ENCODE results near the gene SOX6. TPM values are rescaled to one million over a fixed set of nuclear protein-coding genes. Genes with fewer than 3 reads are reported as not detected.
A peak's percentile ranks its signal among the peaks of the same experiment; 100 is the strongest.
"Not testable (repeated sequence)": the region's sequence is repeated elsewhere in the genome, so short reads cannot be mapped to it uniquely, and the experiment has no call there.

The SOX6 gene
- total RNA-seq, 2 donors from 2014 or later = 13.6 to 19.8 TPM

DNA sequence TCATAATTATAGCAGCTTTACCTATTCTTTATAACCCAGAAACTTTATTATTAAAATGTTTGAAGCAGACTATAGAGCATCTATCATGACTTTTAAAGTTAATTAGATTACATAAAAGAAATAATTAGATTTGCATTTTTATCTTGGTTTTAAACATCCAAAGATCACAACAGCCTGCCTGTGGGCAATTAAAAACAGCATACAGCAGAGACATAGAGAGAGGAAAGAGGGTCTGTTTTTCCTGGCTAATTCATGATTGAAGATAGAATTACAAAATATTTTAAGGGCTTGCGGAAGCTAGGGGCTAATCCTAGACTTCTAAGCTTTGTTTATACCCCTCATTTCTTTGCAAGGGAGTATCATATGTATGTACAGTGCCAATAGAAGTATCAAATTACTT lies 178.1 kb downstream of the SOX6 start:
- intact Hi-C loops (cut with DNase I) = no loop called here

DNA sequence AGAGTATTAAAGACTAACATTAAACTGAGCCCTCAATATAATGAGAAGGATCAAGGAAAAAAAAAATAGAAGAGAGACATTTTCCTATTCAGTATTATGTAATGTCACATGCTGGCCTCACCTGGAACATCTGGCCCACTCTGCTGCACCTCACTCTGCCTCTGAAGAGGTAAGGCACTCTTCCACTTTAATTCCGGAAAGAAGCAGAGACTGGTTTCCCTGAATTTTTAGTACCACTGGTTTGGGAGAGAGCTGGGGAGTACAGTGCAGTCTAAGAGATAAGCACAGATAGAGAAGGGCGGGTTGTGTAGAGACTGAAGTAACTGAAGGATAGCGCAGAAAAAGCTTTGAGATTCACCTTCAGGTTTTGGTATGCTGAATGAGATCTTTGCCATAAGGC lies 178.7 kb downstream of the SOX6 start:
- intact Hi-C loops (cut with DNase I) = no loop called here
- DNase-seq (no peak), ATAC-seq (peak in 1 of 2 donors; percentile 24)

More for the DNA sequence above, 178.1 kb downstream of the SOX6 start:
- ATAC-seq (no peak), DNase-seq (no peak)

DNA sequence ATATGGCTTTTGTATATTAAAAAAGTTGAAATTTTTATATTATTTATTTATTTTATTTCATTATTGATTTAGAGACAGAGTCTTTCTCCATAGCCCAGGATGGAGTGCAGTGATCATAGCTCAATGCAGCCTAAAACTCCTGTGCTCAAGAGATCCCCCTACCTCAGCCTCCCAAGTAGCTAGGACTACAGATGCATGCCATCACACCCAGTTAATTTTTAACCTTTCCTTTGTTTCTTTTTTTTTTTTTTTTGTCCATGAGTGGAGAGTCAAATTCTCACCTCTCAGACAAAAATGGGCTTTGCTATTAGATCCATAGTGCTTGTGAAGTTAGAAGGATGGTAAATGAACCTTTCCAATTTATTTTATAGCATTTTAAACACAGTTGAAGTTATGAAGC lies 182.5 kb downstream of the SOX6 start:
- intact Hi-C loops (cut with DNase I) = no loop called here
- DNase-seq (no peak), ATAC-seq (no peak)

DNA sequence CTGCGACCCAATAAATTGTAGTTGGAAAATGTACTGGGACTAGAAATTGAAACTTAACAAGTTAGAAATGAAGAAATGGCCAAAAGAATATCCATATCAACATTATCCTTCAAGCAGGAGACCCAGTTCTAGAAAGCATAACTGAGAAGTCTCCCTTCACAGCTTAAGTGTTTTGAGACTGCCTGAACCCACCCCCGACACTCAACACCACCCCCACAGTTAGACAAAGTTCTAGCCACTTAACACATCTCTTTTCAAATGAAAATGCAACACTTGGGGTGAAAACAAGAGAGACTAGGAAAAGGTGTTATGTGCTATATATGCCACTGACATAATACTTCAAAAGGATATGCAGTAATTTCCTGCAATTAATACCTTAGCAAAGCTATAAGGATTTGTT lies 184.5 kb downstream of the SOX6 start:
- intact Hi-C loops (cut with DNase I) = no loop called here
- no peak for DNase-seq
- no peak for ATAC-seq

DNA sequence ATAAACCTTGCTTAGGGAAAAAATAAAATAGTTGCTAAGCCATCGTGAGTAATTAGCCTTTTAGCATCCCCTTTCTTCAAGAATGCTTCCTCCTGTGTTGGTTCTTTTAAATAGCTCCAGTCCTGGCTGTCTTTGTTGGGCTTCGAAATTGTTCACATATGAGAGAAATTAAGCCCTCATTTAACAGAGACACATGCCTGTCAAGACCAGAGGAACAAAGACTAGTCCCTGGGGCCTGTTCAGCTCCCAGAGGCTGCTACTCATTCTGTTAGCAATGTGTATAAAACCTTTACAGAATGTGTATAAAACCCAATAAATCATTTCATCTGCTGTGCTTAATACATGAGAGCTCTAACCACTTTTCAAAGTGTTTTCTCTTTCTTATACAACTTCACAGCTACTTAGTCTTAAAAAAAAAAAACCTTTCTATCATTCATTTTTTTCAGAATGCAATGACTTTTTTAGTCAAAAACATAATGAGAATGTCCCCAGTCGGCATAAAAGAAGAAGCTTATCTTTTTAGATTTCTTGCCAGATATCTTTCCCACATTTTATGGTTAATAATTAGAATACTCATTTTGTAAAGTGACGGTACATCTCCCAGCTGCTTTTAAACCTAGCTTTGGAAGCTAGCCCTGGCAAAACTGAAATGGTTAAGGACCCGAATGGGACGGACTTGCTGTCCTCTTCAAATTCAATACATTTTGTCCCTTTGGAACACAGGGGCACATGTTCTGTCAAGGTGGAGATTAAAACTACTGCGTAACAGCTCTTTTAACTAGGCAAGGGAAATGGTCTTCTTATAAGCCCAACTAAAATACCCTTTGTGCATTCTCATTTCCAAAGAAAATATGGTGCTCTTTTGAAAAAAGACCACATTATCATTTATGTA lies 186.1 kb downstream of the SOX6 start:
- intact Hi-C loops (cut with DNase I) = no loop called here
- DNase-seq (no peak), ATAC-seq (no peak)

DNA sequence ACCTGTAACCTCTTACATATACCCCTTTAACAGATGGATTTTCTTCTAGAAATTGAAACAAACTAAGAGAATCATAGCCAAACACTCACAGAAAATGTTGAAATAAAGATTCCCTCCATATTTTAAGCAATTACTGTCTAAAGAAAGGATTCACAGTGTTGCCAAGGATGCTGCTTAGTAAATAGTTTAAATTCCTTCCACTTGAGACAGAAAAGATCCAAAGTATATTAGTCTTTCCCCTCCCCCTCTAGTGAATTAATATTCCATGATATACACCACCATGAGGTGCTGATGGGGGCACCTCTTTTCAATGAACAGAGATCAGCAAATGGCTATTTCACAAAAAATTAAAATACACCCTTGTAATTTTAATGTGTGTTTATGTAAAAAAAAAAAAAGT lies 186.8 kb downstream of the SOX6 start:
- ATAC-seq (no peak), DNase-seq (no peak)
- intact Hi-C loops (cut with DNase I) = no loop called here

DNA sequence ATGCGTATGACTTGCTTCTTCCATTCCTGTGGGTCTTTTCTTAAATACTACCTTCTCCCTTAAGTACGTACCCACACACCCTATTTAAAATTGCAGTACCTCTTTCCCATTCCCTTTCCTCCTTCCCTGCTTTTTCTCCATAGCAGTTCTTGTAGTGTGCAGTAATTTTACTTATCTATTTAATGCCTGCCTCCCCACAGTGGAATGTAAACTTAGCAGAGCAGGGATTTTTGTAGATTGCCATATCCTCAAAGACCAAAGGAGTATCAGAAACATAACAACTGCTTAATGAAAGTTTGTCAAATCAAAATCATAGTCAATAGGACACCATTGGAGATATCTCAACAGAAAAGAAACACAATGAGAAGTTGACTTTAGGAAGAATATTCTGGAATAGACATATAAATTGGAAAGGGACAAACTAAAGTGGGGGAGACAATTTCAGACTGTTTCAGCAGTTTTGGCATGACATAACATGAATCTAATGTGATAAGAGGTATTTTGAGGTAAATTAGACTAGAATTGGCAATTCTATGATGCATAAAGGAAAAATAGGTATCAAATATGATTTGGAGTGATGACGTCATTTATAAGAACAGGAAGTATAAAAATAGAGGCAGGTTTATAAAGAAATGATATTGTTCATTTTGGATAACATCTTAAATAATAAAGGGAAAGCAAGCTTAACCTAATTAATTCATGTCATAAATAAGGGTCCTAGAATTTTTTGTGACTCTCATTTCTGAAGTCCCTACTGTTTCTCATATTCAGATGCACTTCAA lies 188.4 kb downstream of the SOX6 start:
- intact Hi-C loops (cut with DNase I) = no loop called here
- ATAC-seq (no peak), DNase-seq (no peak)

DNA sequence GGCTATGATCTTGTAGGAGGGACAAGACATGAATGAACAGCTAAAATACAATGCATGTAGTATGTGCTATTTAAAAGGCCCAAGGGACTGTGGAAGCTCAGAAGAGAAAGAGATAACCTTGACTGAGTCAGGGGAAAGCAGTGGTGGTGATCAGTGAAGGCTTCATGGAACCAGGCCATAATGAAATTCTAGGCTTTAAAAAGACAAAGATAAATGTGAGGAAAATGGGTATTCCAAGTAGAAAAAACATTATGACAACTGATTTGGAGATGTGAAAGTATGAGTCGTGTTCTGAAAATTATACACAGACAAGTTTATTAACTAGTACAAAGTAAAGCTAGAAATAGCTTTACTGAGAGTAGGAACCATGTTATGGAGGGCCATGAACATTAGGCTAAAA lies 189.8 kb downstream of the SOX6 start:
- ATAC-seq (no peak), DNase-seq (no peak)
- intact Hi-C loops (cut with DNase I) = no loop called here

DNA sequence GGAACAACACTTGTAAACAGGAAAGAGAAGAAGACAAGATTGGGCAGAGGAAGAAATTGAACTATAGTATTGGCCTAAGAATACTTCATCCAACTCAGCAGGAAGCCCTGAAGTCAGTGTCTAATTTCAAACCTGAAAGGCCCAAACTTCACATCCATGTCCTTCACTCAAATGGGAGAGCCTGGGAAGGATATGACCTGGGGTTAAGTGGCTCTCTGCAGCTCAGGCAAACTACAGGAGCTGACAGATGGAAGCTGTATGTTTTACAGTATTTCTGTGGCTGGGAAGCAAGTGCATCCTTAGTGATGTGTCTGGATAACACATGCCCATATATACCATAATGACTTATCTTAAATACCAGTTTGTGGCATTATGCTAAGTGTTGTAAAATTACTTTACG lies 196.2 kb downstream of the SOX6 start:
- ATAC-seq = no peak
- no peak for DNase-seq
- intact Hi-C loops (cut with DNase I) = no loop called here

DNA sequence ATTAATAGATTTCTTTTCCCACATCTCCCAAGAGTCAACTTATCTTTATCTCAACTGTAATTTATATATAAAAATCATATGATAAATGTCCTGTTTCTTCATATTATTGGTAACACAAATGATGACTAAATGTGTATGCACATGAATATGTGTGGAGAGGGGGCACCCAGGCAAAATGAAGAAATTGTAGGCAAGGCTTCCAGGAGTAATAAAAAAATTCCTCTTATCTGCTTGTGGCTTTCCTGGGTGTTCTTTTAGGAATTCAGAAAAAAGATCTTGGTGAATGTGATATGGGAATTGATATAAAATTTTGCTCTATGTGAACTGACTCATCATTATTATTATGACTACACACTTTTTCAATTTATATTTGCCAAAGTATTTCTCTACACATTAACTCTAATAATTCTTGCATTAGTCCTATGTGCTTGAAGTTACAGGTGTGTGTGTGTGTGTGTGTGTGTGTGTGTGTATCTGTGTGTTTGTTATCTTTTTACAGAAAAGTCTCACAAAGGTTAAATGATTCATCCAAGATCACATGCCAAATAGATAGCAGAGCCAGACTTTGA lies 197.8 kb downstream of the SOX6 start:
- DNase-seq (no peak), ATAC-seq (no peak)
- intact Hi-C loops (cut with DNase I) = no loop called here

DNA sequence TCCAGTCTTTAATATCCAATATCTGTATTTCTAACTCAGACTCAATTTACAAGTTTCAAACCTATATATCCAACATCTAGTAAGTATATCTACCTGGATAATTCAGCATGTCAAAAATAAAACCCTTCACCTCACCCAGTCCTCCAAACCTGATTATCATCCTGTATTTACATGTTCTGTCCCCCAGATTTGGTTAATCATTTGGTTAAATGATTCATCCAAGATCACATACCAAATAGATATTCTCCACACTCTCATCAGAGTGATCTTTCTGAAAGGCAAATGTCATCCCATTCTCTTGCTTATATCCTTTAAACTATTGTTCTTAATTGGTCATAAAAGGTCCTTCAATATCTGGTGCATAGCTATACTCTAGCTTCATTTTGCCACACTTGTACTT lies 199.0 kb downstream of the SOX6 start:
- DNase-seq (no peak), ATAC-seq (no peak)
- intact Hi-C loops (cut with DNase I) = no loop called here

DNA sequence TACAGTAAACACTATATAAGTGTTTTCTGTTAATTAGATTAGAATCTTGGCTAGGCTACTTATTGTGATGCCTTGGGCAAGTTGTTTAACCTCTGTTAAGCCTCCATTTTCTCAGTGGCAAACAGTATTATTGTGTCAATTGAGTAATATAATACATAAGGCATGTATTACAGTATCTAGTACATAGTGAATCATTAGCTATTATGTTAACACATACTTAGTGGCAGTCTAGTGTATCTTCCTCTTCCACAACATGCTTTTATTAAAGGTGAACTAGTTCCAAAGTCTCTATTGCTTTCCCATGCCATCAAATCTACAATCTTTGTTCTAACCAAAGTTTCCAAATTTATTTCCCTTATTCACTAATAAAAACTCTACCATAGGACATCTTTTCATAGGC lies 200.9 kb downstream of the SOX6 start:
- DNase-seq (no peak), ATAC-seq (no peak)
- intact Hi-C loops (cut with DNase I) = no loop called here

DNA sequence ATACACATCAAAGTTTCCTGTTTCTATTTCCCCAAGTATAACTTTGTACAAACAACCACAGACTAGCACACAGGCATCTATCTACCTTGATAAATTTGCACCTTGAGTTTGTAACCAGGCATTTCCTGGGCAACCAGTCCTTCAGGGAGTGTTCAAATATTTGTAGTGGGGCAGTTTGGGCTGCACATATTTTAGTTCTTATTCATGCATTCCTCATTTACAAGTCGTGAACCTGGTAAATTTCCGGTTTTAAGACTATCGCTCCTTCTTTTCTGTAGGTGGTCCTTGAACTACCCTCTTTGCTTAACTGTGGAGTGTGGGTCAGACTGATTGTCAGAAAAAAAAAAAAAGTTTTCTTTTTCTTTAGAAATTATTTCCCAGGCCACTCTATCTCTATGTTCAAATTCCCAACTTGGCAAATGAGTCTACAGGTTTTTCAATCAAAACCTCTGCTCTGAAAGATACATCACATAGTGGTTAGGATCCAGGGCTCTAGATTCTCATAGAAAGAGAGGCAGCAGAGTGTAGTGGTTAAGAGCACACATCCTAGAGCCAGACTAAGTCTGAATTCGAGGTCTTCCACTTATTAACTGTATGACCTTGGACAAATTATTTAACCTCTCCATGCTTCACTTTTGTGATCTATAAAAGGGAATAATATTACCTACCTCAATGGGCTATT lies 201.5 kb downstream of the SOX6 start:
- intact Hi-C loops (cut with DNase I) = no loop called here
- ATAC-seq = peak in 1 of 2 donors; percentile 44

DNA sequence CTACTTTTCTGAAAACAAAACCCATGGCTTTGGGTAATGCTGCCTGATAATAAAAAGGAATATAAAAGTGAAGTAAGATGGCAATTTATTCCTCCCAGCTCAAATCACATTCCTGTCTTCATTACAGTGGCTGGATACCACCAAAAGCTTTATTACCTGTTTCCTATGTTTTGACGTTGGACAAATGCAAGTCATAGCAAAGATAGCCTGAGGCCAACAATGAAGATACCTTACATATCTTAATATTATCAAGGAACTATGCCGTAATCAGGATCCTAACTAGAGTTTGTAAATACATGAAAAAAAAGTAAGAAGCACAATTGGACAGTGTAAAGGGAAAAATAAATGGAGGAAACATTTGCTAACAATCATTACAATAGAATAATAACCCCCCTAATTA lies 202.4 kb downstream of the SOX6 start:
- ATAC-seq (no peak), DNase-seq (no peak)
- intact Hi-C loops (cut with DNase I) = no loop called here

More for the DNA sequence above, 201.5 kb downstream of the SOX6 start:
- DNase-seq = no peak

DNA sequence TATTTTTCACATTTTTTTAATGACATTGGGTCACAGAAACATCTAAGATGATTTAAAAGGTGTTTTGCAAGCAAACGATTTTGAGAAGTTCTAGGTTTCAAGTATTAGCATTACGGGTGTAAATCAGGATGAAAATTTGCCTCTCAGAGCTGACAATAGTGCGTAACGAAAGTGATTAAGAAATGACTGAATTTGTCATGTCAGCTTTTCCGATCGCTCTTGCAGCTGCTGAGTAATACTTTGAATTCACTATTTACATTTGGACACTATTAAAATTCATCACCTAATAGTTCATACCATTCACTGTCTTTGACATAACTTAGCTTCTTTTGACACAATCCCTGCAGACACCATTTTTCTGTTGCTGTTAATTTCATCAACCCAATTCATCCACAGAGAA lies 205.2 kb downstream of the SOX6 start:
- intact Hi-C loops (cut with DNase I) = no loop called here
- no peak for DNase-seq
- ATAC-seq = no peak

DNA sequence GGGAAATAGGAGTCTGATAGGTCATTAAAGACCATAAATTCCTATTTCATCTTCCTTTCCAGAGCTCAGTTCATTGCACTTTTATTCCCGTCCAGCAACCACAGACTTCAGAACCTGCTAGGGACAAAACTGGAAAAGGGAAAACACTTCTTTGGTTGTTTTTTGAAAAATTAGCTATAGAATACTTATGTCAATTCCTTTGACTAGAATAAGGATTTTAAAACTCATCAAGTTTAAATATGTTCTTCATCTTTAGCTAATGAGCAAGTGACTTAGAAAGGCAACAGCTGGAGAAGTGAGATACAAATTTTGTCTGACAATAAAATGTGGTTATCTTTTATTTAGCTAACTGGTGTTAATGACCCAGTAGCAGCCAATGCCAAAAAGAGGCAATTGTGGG lies 206.9 kb downstream of the SOX6 start:
- ATAC-seq (no peak), DNase-seq (no peak)
- intact Hi-C loops (cut with DNase I) = no loop called here

DNA sequence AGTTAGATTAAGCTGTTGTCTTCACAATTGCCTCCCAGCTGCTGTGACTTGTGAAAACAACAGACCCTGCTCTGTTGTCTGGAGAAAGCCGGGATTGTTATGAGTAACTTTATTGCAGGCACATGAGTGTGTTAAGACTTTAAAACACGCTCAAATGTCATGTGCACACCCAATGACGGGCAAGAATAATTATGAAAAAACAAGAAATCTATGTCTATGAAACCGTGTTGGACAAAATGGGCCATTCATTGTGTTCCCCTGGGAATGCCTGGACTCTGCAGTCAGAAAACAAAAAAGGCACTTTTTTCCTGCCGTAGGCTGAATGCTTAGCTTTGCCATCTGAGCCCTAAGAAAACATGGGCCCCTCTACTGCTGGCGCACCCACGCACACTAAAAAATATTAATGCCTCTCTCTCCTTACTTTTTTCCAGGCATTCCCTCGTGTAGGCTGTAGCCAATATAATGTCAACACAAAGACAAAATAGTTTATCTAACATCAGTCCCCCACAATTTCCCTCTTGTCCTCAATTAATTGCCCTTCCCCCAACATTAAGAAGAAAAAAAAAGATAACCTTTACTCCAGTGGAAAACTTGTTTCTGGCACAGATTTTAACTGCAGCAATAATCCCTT lies 207.9 kb downstream of the SOX6 start:
- DNase-seq (peak; percentile 22), ATAC-seq (peak; percentile 68 to 88)
- intact Hi-C loops (cut with DNase I) = no loop called here

DNA sequence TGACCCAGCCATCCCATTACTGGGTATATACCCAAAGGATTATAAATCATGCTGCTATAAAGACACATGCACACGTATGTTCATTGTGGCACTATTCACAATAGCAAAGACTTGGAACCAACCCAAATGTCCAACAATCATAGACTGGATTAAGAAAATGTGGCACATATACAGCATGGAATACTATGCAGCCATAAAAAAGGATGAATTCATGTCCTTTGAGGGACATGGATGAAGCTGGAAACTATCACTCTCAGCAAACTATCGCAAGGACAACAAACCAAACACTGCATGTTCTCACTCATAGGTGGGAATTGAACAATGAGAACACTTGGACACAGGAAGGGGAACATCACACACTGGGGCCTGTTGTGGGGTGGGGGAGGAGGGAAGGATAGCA lies 209.4 kb downstream of the SOX6 start:
- ATAC-seq = not testable (repeated sequence)

DNA sequence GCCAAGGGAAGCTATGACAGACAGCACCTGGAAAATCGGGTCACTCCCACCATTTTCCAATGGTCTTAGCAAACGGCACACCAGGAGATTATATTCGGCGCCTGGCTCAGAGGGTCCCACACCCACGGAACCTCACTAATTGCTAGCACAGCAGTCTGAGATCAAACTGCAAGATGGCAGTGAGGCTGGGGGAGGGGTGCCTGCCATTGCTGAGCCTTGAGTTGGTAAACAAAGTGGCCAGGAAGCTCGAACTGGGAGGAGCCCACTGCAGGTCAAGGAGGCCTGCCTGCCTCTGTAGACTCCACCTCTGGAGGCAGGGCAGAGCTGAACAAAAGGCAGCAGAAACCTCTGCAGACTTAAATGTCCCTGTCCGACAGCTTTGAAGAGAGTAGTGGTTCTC lies 214.7 kb downstream of the SOX6 start:
- intact Hi-C loops (cut with DNase I); DNase-seq; ATAC-seq: not testable (repeated sequence)

More for the DNA sequence above, 209.4 kb downstream of the SOX6 start:
- DNase-seq; intact Hi-C loops (cut with DNase I): not testable (repeated sequence)

Measured in left cardiac atrium (tissue), 4 donors.